HG03520 (cell line): Measurements from ENCODE around the gene CSKMT.

ENCODE experiments used
- ATAC-seq: cut with Tn5 transposase; IDR thresholded peaks from one replicate; pipeline ENCODE4 v1.9.1; 2021; ENCODE audit warnings: mild to moderate bottlenecking, moderate library complexity; ENCODE audit not compliant: unreplicated experiment

The CSKMT gene

DNA sequence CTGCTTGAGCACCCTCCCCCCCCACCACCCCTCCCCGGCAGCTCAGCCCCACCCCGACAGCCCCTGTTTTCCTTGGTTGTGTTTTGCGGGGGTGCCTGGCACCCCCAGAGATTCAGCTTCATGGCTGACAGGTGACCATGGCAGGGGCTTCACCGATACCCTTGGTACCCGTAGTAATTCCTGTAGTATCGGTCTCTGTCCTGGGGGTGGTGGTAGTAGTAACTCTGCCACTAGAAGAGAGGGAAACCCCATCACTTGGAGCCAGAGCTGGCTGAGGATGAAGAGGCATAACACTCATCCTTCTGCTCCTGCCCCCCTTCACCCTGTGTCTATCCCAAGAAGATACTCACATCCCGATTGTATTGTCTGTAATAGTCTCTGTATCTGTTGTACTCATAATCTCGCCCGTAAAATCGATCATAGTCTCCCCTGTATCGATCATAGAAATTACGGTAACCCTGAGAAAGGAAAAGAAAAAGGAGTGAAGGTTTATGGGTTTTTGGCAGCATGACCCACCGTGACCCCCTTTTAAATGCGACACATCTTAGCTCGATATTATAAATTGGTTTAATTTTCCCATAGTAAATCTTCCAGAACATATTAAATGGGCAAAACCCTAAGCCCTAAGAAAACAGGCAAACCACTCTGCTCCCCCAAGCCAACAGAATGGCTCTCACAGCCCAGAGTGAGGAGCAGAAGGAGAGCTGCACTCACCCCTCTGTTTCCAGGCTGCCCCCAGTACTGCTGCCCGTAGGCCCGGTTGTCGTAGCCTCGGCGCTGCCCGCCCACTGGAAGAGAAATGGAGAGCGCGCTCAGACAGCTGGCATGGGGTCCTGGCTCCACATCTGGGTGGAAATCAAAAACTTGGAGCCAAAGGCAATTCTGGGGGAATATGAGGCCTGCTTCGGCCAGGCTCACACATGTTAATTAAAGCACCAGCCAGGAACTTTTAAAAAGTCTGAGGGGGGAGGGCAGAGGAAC lies 50.3 kb downstream of the CSKMT start:
- ATAC-seq: no peak

DNA sequence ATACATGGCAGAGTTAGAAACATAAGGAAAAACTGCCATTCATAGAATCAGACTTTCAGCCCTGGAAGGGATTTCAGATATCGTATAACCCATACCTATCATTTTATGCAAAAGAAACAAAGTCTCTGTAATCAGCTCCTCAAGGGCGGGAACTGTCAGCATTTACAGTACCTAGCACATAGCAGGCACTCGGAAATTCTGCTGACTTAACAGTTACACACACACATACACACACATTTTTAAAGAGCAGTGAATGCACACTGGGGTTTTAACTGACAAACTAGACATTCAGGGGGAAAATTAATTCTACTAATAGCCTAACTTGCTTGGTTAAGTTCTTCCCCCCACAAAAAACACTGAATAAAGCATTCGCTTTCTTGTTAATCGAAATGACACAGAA lies 51.1 kb downstream of the CSKMT start:
- ATAC-seq: no peak

DNA sequence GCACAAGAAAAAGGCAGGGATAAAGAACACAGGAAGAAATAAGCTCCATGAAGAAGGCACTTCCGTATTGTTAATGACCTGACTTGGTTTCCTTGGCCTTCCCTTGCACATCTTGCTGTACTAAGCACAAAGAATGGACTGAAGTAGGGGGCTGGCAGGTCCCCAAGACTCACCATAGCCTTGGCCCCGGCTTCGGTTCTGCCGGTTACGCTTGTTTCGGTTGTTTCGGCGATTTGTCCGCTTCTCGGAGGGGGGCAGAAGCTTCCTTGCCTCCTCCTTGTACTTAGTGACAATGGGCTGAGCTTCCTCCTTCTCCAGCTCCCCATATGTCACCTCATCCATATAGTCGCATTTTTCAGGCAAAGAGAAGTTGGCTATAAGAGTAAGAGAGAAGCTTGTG lies 51.7 kb downstream of the CSKMT start:
- ATAC-seq: no peak
